PC-9 (cell line): Measurements from ENCODE around the gene CTNND2.

Experiments
- EZH2 ChIP-seq: fragments of 200-600 bp; sonication (generic); IDR thresholded peaks from 2 replicates; pipeline ENCODE4 v1.8.0; 2017; ENCODE audit warnings: antibody characterized with exemption, low read depth
- TF ChIP-seq, protein P1 (sequence below): fragments of 200-600 bp; sonication (generic); conservative IDR thresholded peaks from 2 replicates; pipeline ENCODE4 v1.6.1; 2017; ENCODE audit warnings: mixed run types, antibody characterized with exemption, mild to moderate bottlenecking, moderate library complexity

DNA sequence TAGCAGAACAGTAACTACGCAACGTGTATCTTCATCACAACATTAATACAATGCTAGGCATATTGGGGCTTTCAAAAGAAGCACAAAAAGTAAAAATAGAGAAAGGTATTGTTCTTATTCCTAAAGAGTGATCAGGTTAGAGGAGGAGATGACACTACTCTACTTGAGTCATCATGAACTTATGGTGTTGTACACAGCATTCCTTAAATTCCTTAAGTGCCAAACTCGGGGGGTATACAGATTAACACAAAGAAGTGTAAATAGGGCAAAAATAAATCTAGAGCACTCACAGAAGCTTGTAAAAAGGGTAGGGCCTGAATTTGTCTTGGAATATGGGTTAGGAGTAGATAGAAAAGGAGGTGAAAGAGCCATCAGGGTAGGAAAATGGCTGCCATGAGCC is 835.2 kb downstream of the CTNND2 start:
- TF ChIP-seq, protein P1, sequence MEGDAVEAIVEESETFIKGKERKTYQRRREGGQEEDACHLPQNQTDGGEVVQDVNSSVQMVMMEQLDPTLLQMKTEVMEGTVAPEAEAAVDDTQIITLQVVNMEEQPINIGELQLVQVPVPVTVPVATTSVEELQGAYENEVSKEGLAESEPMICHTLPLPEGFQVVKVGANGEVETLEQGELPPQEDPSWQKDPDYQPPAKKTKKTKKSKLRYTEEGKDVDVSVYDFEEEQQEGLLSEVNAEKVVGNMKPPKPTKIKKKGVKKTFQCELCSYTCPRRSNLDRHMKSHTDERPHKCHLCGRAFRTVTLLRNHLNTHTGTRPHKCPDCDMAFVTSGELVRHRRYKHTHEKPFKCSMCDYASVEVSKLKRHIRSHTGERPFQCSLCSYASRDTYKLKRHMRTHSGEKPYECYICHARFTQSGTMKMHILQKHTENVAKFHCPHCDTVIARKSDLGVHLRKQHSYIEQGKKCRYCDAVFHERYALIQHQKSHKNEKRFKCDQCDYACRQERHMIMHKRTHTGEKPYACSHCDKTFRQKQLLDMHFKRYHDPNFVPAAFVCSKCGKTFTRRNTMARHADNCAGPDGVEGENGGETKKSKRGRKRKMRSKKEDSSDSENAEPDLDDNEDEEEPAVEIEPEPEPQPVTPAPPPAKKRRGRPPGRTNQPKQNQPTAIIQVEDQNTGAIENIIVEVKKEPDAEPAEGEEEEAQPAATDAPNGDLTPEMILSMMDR: no peak
- TF ChIP-seq EZH2: no peak
